ENCODE results near the gene DMC1. TPM values are rescaled to one million over a fixed set of nuclear protein-coding genes. Genes with fewer than 3 reads are reported as not detected.
"Not testable (repeated sequence)": the region's sequence is repeated elsewhere in the genome, so short reads cannot be mapped to it uniquely, and the experiment has no call there.

DMC1 gene
- polyA plus RNA-seq, 1 of the 3 experiments (the other 2 are of a cell fraction), result not detected

DNA sequence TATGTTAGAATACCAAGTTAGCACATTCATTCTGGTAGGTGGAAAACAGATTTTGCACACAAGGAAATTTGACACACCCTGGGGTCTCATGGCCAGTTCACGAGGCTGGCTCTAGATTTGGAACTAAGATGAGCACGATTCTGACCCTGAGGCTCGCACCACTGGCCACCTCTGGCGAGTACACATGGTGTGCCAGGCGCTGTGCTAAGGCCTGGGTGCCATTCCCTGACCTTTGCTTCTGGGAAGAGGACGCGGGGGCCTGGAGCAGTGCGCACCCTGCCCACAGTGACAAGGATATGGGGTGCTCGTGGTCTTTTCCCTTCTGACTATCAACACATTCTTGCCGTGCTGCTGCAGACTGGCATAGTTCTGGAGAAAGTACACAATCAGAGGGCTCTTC, 29.5 kb upstream of the DMC1 start (continued):
- TF ChIP-seq USF1 (IDR thresholded peaks at IDR 0.05; ENCODE audit: borderline replicate concordance, low read depth), result no peak
- TF ChIP-seq NFIC (IDR thresholded peaks at IDR 0.05; ENCODE audit: borderline replicate concordance), result no peak
- TF ChIP-seq FOXM1 (IDR thresholded peaks at IDR 0.05; ENCODE audit: low read depth), result no peak
- no peak for TF ChIP-seq GATA2 (CRISPR knock-in tag; IDR thresholded peaks at IDR 0.05)
- TF ChIP-seq, protein P1, sequence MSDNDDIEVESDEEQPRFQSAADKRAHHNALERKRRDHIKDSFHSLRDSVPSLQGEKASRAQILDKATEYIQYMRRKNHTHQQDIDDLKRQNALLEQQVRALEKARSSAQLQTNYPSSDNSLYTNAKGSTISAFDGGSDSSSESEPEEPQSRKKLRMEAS (IDR thresholded peaks at IDR 0.05; ENCODE audit: low read depth), result no peak
- no peak for TF ChIP-seq TCF12 (IDR thresholded peaks at IDR 0.05)

GRCh38 chr22:38582923-38583322, 12.9 kb upstream of the DMC1 start:
- POLR2A ChIA-PET; H3K4me1 ChIP-seq (ENCODE audit: control insufficient read depth in 1 of 2, insufficient read depth in 2 of 2, low read depth in 1 of 2, low read length in 1 of 2); H3K9me2 ChIP-seq; H3K9me3 ChIP-seq; H2AFZ ChIP-seq (ENCODE audit: low read depth); H3K9ac ChIP-seq; DNase-seq; H4K20me1 ChIP-seq (ENCODE audit: insufficient read depth); H3K27ac ChIP-seq (ENCODE audit: low read depth in 2 of 2, low read length in 1 of 2); H3F3A ChIP-seq (replicated peaks; ENCODE audit: insufficient read depth); H3K79me2 ChIP-seq (ENCODE audit: insufficient read depth); H3K4me3 ChIP-seq (ENCODE audit: low read depth in 2 of 2, low read length in 1 of 2); H3K36me3 ChIP-seq (replicated peaks in 1 of 2; ENCODE audit: control insufficient read depth in 1 of 2, insufficient read depth in 2 of 2, low read length in 1 of 2); H3K4me2 ChIP-seq; H3K27me3 ChIP-seq (ENCODE audit: insufficient read depth): not testable (repeated sequence)
- 94% methylated on average over 2 of the region's 3 CpGs for WGBS (ENCODE audit: low lambda C conversion rate)
- CTCF ChIA-PET, result interaction anchor here (0.9 kb wide), 1 partner anchor 11 kb away, joined by 3 read pairs; no protein-coding TSS in a partner anchor

GRCh38 chr22:38578505-38578904, 8.5 kb upstream of the DMC1 start:
- no peak overlapping the region for H3K4me2 ChIP-seq
- no peaks in the 10 kb centered on the region for H3K27me3 ChIP-seq (ENCODE audit: insufficient read depth)
- H4K20me1 ChIP-seq (ENCODE audit: insufficient read depth), result no peaks in the 10 kb centered on the region
- H2AFZ ChIP-seq (ENCODE audit: low read depth), result no peak overlapping the region
- ChIA-PET POLR2A (no interaction called here), CTCF (no interaction called here)
- no peaks in the 10 kb centered on the region for H3F3A ChIP-seq (replicated peaks; ENCODE audit: insufficient read depth)
- H3K79me2 ChIP-seq (ENCODE audit: insufficient read depth), result no peaks in the 10 kb centered on the region
- no peak overlapping the region for H3K9ac ChIP-seq
- no peak overlapping the region for H3K27ac ChIP-seq (ENCODE audit: low read depth in 2 of 2, low read length in 1 of 2)
- no peaks in the 10 kb centered on the region; a peak in 1 of 4 replicates for H3K4me1 ChIP-seq (ENCODE audit: control insufficient read depth in 1 of 2, insufficient read depth in 2 of 2, low read depth in 1 of 2, low read length in 1 of 2)
- no peaks in the 10 kb centered on the region for H3K9me2 ChIP-seq
- H3K9me3 ChIP-seq, result no peaks in the 10 kb centered on the region
- no peak overlapping the region for H3K4me3 ChIP-seq (ENCODE audit: low read depth in 2 of 2, low read length in 1 of 2)
- no peaks in the 10 kb centered on the region for H3K36me3 ChIP-seq (replicated peaks in 1 of 2; ENCODE audit: control insufficient read depth in 1 of 2, insufficient read depth in 2 of 2, low read length in 1 of 2)
- 77% methylated on average over 5 of the region's 5 CpGs for WGBS (ENCODE audit: low lambda C conversion rate)
- DNase-seq, result no peak
- TF ChIP-seq USF1 (IDR thresholded peaks at IDR 0.05; ENCODE audit: borderline replicate concordance, low read depth) (no peak), RFX5 (IDR thresholded peaks at IDR 0.05; ENCODE audit: low read length) (no peak), SIN3A (IDR thresholded peaks at IDR 0.05; ENCODE audit: borderline replicate concordance, low read depth, low read length) (no peak), RCOR1 (IDR thresholded peaks at IDR 0.05; ENCODE audit: low read length) (no peak), RAD21 (IDR thresholded peaks at IDR 0.05; ENCODE audit: low read length) (no peak), ELF1 (IDR thresholded peaks at IDR 0.05) (no peak), POLR2AphosphoS5 (IDR thresholded peaks at IDR 0.05; ENCODE audit: low read depth, low read length) (no peak), IRF3 (IDR thresholded peaks at IDR 0.05; ENCODE audit: low read depth, low read length) (no peak), NFIC (IDR thresholded peaks at IDR 0.05; ENCODE audit: borderline replicate concordance) (no peak), SMC3 (IDR thresholded peaks at IDR 0.05; ENCODE audit: low read depth, low read length) (no peak), YY1 (IDR thresholded peaks at IDR 0.05; ENCODE audit: low read depth) (no peak), USF2 (IDR thresholded peaks at IDR 0.05; ENCODE audit: borderline replicate concordance, low read depth, low read length) (no peak), EZH2phosphoT487 (IDR thresholded peaks at IDR 0.05; ENCODE audit: borderline replicate concordance, low read depth) (no peak), FOXJ3 (CRISPR knock-in tag; IDR thresholded peaks at IDR 0.05) (no peak), MXI1 (IDR thresholded peaks at IDR 0.05; ENCODE audit: low read depth, low read length) (no peak), EP300 (IDR thresholded peaks at IDR 0.05; ENCODE audit: borderline replicate concordance in 1 of 2, low read depth in 1 of 2, low read length in 1 of 2) (no peak), RXRA (IDR thresholded peaks at IDR 0.05; ENCODE audit: borderline replicate concordance, low read depth) (no peak)
